GM12878 (cell line): Measurements from ENCODE around the gene OR5AC2.

Experiments
- CREM ChIP-seq: IDR thresholded peaks from 2 replicates; pipeline ENCODE4 v1.6.1; 2014; ENCODE audit warnings: antibody characterized with exemption, low read depth
- POLR2AphosphoS5 ChIP-seq: IDR thresholded peaks from 2 replicates; pipeline ENCODE4 v1.6.1; 2011; ENCODE audit warnings: mild to moderate bottlenecking, low read length, inconsistent platforms
- TAF1 ChIP-seq: IDR thresholded peaks from 2 replicates; pipeline ENCODE4 v1.6.1; 2011; ENCODE audit warnings: mild to moderate bottlenecking, low read depth, low read length, borderline replicate concordance
- TF ChIP-seq, protein P1 (sequence below), 3 experiments: IDR thresholded peaks in 2 of 3; conservative IDR thresholded peaks in 1 of 3; 2 replicates each; pipeline ENCODE4 v1.5.1; 2011; ENCODE audit warnings: low read depth in 3 of 3, low read length in 3 of 3, mild to moderate bottlenecking in 3 of 3, control low read depth in 2 of 3, moderate library complexity in 2 of 3, inconsistent platforms in 1 of 3, mixed read lengths in 1 of 3; ENCODE audit not compliant: control insufficient read depth in 2 of 3, insufficient read depth in 1 of 3; ENCODE audit errors: extremely low read depth in 1 of 3
- TF ChIP-seq, protein P2 (sequence below): fragments of 450-650 bp; IDR thresholded peaks from 2 replicates; pipeline ENCODE4 v1.6.1; 2017; ENCODE audit warnings: mild to moderate bottlenecking, moderate library complexity

DNA sequence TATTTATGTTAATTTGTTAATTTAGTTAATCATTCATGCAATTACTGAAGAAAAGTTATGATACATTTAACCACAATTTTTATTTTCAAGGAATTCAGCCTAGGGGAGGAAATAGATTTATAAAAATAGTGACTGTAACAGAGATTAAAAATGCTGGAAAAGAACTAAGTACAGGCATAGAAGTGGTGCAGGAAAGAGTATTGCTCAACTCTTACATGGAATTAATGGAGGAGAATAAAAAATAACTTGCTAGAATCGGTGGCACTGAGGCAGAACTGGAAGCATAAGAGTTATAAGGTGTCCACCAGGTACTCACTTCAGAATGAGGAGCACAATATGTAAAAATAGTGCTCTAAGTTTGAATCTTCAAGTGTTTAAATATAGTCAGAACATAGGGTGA, 13.5 kb upstream of the OR5AC2 start:
- no peak for TF ChIP-seq TAF1
- TF ChIP-seq, protein P1, sequence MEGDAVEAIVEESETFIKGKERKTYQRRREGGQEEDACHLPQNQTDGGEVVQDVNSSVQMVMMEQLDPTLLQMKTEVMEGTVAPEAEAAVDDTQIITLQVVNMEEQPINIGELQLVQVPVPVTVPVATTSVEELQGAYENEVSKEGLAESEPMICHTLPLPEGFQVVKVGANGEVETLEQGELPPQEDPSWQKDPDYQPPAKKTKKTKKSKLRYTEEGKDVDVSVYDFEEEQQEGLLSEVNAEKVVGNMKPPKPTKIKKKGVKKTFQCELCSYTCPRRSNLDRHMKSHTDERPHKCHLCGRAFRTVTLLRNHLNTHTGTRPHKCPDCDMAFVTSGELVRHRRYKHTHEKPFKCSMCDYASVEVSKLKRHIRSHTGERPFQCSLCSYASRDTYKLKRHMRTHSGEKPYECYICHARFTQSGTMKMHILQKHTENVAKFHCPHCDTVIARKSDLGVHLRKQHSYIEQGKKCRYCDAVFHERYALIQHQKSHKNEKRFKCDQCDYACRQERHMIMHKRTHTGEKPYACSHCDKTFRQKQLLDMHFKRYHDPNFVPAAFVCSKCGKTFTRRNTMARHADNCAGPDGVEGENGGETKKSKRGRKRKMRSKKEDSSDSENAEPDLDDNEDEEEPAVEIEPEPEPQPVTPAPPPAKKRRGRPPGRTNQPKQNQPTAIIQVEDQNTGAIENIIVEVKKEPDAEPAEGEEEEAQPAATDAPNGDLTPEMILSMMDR (IDR thresholded peaks at IDR 0.05 in 2 of 3, conservative IDR thresholded peaks at IDR 0.05 in 1 of 3; ENCODE audit: control insufficient read depth in 2 of 3, extremely low read depth in 1 of 3, insufficient read depth in 1 of 3, low read depth in 3 of 3, low read length in 3 of 3) = no peak
- TF ChIP-seq, protein P2, sequence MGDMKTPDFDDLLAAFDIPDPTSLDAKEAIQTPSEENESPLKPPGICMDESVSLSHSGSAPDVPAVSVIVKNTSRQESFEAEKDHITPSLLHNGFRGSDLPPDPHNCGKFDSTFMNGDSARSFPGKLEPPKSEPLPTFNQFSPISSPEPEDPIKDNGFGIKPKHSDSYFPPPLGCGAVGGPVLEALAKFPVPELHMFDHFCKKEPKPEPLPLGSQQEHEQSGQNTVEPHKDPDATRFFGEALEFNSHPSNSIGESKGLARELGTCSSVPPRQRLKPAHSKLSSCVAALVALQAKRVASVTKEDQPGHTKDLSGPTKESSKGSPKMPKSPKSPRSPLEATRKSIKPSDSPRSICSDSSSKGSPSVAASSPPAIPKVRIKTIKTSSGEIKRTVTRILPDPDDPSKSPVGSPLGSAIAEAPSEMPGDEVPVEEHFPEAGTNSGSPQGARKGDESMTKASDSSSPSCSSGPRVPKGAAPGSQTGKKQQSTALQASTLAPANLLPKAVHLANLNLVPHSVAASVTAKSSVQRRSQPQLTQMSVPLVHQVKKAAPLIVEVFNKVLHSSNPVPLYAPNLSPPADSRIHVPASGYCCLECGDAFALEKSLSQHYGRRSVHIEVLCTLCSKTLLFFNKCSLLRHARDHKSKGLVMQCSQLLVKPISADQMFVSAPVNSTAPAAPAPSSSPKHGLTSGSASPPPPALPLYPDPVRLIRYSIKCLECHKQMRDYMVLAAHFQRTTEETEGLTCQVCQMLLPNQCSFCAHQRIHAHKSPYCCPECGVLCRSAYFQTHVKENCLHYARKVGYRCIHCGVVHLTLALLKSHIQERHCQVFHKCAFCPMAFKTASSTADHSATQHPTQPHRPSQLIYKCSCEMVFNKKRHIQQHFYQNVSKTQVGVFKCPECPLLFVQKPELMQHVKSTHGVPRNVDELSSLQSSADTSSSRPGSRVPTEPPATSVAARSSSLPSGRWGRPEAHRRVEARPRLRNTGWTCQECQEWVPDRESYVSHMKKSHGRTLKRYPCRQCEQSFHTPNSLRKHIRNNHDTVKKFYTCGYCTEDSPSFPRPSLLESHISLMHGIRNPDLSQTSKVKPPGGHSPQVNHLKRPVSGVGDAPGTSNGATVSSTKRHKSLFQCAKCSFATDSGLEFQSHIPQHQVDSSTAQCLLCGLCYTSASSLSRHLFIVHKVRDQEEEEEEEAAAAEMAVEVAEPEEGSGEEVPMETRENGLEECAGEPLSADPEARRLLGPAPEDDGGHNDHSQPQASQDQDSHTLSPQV = no peak
- no peak for TF ChIP-seq POLR2AphosphoS5
- TF ChIP-seq CREM = no peak
